Smooth muscle cell (in vitro differentiated cells): ENCODE data around the gene LPGAT1. TPM values are rescaled to one million over a fixed set of nuclear protein-coding genes. Genes with fewer than 3 reads are reported as not detected.

Experiments
- DNase-seq: peaks from one replicate; lab custom pipeline; 2025; ENCODE audit not compliant: unreplicated experiment; lab: John Stamatoyannopoulos, UW
- H2AFZ ChIP-seq: fragments of 200-600 bp; sonication (generic); 2 replicates; pipeline ENCODE4 v1.6.0; 2016; ENCODE audit warnings: antibody characterized with exemption, low read depth, mild to moderate bottlenecking
- H3F3A ChIP-seq: fragments of 200-600 bp; sonication (generic); 2 replicates; pipeline ENCODE4 v1.6.0; 2017; ENCODE audit warnings: antibody characterized with exemption, low read depth
- H3K27ac ChIP-seq: fragments of 200-600 bp; sonication (generic); 2 replicates; pipeline ENCODE4 v1.5.1; 2016; ENCODE audit warnings: low read depth, mild to moderate bottlenecking
- H3K27me3 ChIP-seq: fragments of 200-600 bp; sonication (generic); 2 replicates; pipeline ENCODE4 v1.6.1; 2016; ENCODE audit warnings: low read depth, mild to moderate bottlenecking
- H3K36me3 ChIP-seq: fragments of 200-600 bp; sonication (generic); 2 replicates; pipeline ENCODE4 v1.5.1; 2016; ENCODE audit warnings: low read depth
- H3K4me1 ChIP-seq: fragments of 200-600 bp; sonication (generic); 2 replicates; pipeline ENCODE4 v1.5.1; 2016; ENCODE audit warnings: low read depth
- H3K4me2 ChIP-seq: fragments of 200-600 bp; sonication (generic); 2 replicates; pipeline ENCODE4 v1.6.0; 2016; ENCODE audit warnings: mild to moderate bottlenecking
- H3K4me3 ChIP-seq: fragments of 200-600 bp; sonication (generic); 2 replicates; pipeline ENCODE4 v1.5.1; 2016; ENCODE audit warnings: mild to moderate bottlenecking
- H3K79me2 ChIP-seq: fragments of 200-600 bp; sonication (generic); 2 replicates; pipeline ENCODE4 v1.6.0; 2016; ENCODE audit warnings: low read depth, mild to moderate bottlenecking
- H3K9ac ChIP-seq: fragments of 200-600 bp; sonication (generic); 2 replicates; pipeline ENCODE4 v1.6.0; 2016; ENCODE audit warnings: low read depth
- H3K9me3 ChIP-seq: fragments of 200-600 bp; sonication (generic); replicated peaks from 2 replicates; pipeline ENCODE4 v1.5.1; 2016; ENCODE audit warnings: low read depth
- H4K20me1 ChIP-seq: fragments of 200-600 bp; sonication (generic); 2 replicates; pipeline ENCODE4 v1.6.0; 2016; ENCODE audit warnings: low read depth
- CTCF ChIP-seq: fragments of 200-600 bp; sonication (generic); IDR thresholded peaks from 2 replicates; pipeline ENCODE4 v1.5.1; 2017; ENCODE audit warnings: borderline replicate concordance, mild to moderate bottlenecking, antibody characterized with exemption; ENCODE audit not compliant: insufficient read depth, poor library complexity, severe bottlenecking
- WGBS: methylation state at CpG from one replicate; pipeline ENCODE4 v1.1.7; 2016; ENCODE audit warnings: low lambda C conversion rate; 5-methylcytosine and 5-hydroxymethylcytosine counted together
- polyA plus RNA-seq: library from polyadenylated mRNA; unstranded; fragments of >200 nt; fragmentation: Nextera tagmentation; extraction: Ambion mirVana; gene quantifications from 2 replicates; pipeline ENCODE4 v1.2.1, GENCODE V29; 2016
- total RNA-seq: library from RNA; depleted of rRNA; stranded (reverse); fragments of >200 nt; gene quantifications from 2 replicates; pipeline ENCODE4 v1.2.3, GENCODE V29; 2014

The LPGAT1 gene
- total and polyA plus RNA-seq, 2 experiments from 2014 or later = 12.0 to 39.7 TPM

DNA sequence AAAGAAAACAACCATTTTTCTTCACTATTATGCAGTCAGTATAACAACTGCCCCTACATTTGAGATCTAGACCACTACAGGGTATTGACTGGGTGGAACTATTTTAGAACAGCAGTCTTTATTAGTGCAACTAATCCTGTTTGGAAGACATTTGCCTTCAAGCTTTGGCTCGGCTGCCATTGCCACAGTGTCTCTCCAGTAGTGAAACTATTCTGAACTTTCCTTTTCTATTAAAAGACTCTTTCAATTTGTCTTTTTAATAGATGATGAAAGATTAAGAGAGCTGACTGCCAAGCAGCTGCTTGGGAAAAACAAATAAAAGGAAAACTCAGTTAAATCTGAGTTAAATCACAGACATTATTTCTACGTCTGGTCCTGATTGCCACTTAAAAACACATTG lies 49.3 kb downstream of the LPGAT1 start:
- H3K27ac ChIP-seq = no peak overlapping the region
- no peaks in the 10 kb centered on the region for H3K27me3 ChIP-seq
- no peaks in the 10 kb centered on the region for H3K9me3 ChIP-seq
- no peaks in the 10 kb centered on the region for H3K4me1 ChIP-seq
- no peak overlapping the region for H2AFZ ChIP-seq
- WGBS = 91% methylated on average over 2 of the region's 2 CpGs
- no peak overlapping the region for H3K9ac ChIP-seq
- no peaks in the 10 kb centered on the region for H3F3A ChIP-seq
- no peaks in the 10 kb centered on the region for H3K79me2 ChIP-seq
- no peaks in the 10 kb centered on the region for H3K36me3 ChIP-seq
- no peak for DNase-seq
- TF ChIP-seq CTCF = no peak
- H3K4me3 ChIP-seq = no peak overlapping the region
- H3K4me2 ChIP-seq = no peak overlapping the region
- H4K20me1 ChIP-seq = no peaks in the 10 kb centered on the region

GRCh38 chr1:211775170-211775569 lies 55.4 kb downstream of the LPGAT1 start:
- Histone ChIP-seq H3K4me1 (no peaks in the 10 kb centered on the region), H3K4me2 (no peak overlapping the region), H3K27ac (no peak overlapping the region), H3K9ac (no peak overlapping the region), H3K4me3 (no peak overlapping the region), H3K9me3 (no peaks in the 10 kb centered on the region), H2AFZ (no peak overlapping the region), H3K79me2 (no peaks in the 10 kb centered on the region), H3K27me3 (no peaks in the 10 kb centered on the region), H3F3A (no peaks in the 10 kb centered on the region), H3K36me3 (no peaks in the 10 kb centered on the region), H4K20me1 (no peaks in the 10 kb centered on the region)
- DNase-seq = no peak
- WGBS = 92% methylated on average over 4 of the region's 4 CpGs
- TF ChIP-seq CTCF = no peak

- H3K9ac ChIP-seq = no peak overlapping the region
- H3K9me3 ChIP-seq = no peaks in the 10 kb centered on the region
- H3K4me1 ChIP-seq = no peaks in the 10 kb centered on the region
- H2AFZ ChIP-seq = no peak overlapping the region
- no peak overlapping the region for H3K4me2 ChIP-seq
- WGBS = 100% methylated on average over 1 of the region's 1 CpG
- H3K4me3 ChIP-seq = no peak overlapping the region
- no peak for TF ChIP-seq CTCF
- H3K36me3 ChIP-seq = no peaks in the 10 kb centered on the region
- H3K27me3 ChIP-seq = no peaks in the 10 kb centered on the region
- no peaks in the 10 kb centered on the region for H4K20me1 ChIP-seq
- H3F3A ChIP-seq = no peaks in the 10 kb centered on the region
- no peak overlapping the region for H3K27ac ChIP-seq
- no peaks in the 10 kb centered on the region for H3K79me2 ChIP-seq
- no peak for DNase-seq
Observed at GRCh38 chr1:211764701-211765100, 65.9 kb downstream of the LPGAT1 start.

- no peak for DNase-seq
- H3K4me2 ChIP-seq = no peak overlapping the region
- H3K4me3 ChIP-seq = no peak overlapping the region
- no peaks in the 10 kb centered on the region for H4K20me1 ChIP-seq
- H2AFZ ChIP-seq = no peak overlapping the region
- no peaks in the 10 kb centered on the region for H3K27me3 ChIP-seq
- no peaks in the 10 kb centered on the region for H3K79me2 ChIP-seq
- no peak overlapping the region for H3K27ac ChIP-seq
- no peak for TF ChIP-seq CTCF
- H3K36me3 ChIP-seq = peaks cover 4% of the 10 kb centered on the region
- H3K9me3 ChIP-seq = no peaks in the 10 kb centered on the region
- no peaks in the 10 kb centered on the region for H3F3A ChIP-seq
- H3K9ac ChIP-seq = no peak overlapping the region
- WGBS = 97% methylated on average over 3 of the region's 3 CpGs
- no peaks in the 10 kb centered on the region for H3K4me1 ChIP-seq
Observed at GRCh38 chr1:211762206-211762605, 68.4 kb downstream of the LPGAT1 start.
